Measurements from ENCODE around the gene PRKCE.
"Not testable (repeated sequence)": the region's sequence is repeated elsewhere in the genome, so short reads cannot be mapped to it uniquely, and the experiment has no call there.

The PRKCE gene

GRCh38 chr2:45909171-45909565 lies 257.7 kb downstream of the PRKCE start:
- Histone ChIP-seq H3K36me3 (ENCODE audit: control insufficient read depth, insufficient read depth, low read length) (no peaks in the 10 kb centered on the region), H3K27ac (ENCODE audit: low read depth, low read length, severe bottlenecking) (no peak overlapping the region), H3K9me3 (ENCODE audit: control insufficient read depth, low read length) (no peaks in the 10 kb centered on the region), H3K4me3 (ENCODE audit: extremely low read depth, insufficient read depth, low read length, poor library complexity, severe bottlenecking) (no peak overlapping the region), H3K4me1 (ENCODE audit: control insufficient read depth, insufficient read depth, low read length, poor library complexity, severe bottlenecking) (no peaks in the 10 kb centered on the region)
- WGBS, 2 experiments (ENCODE audit: insufficient coverage in 2 of 2) = no CpG with 5 or more reads among the region's 3 CpGs

GRCh38 chr2:45909677-45910191 lies 258.3 kb downstream of the PRKCE start:
- Histone ChIP-seq H3K4me3 (ENCODE audit: extremely low read depth, insufficient read depth, low read length, poor library complexity, severe bottlenecking) (no peak overlapping the region), H3K36me3 (ENCODE audit: control insufficient read depth, insufficient read depth, low read length) (no peaks in the 10 kb centered on the region), H3K9me3 (ENCODE audit: control insufficient read depth, low read length) (no peaks in the 10 kb centered on the region), H3K4me1 (ENCODE audit: control insufficient read depth, insufficient read depth, low read length, poor library complexity, severe bottlenecking) (no peaks in the 10 kb centered on the region), H3K27ac (ENCODE audit: low read depth, low read length, severe bottlenecking) (no peak overlapping the region)
- WGBS, 2 experiments (ENCODE audit: insufficient coverage in 2 of 2) = 68 to 92% methylated on average over 2 of the region's 5 CpGs

GRCh38 chr2:45910473-45911060 lies 259.1 kb downstream of the PRKCE start:
- Histone ChIP-seq H3K4me1 (ENCODE audit: control insufficient read depth, insufficient read depth, low read length, poor library complexity, severe bottlenecking) (no peaks in the 10 kb centered on the region), H3K36me3 (ENCODE audit: control insufficient read depth, insufficient read depth, low read length) (peaks cover 3% of the 10 kb centered on the region), H3K27ac (ENCODE audit: low read depth, low read length, severe bottlenecking) (no peak overlapping the region), H3K4me3 (ENCODE audit: extremely low read depth, insufficient read depth, low read length, poor library complexity, severe bottlenecking) (no peak overlapping the region), H3K9me3 (ENCODE audit: control insufficient read depth, low read length) (no peaks in the 10 kb centered on the region)
- WGBS, 2 experiments (ENCODE audit: insufficient coverage in 2 of 2) = 93 to 96% methylated on average over 3 to 5 of the region's 7 CpGs

- Histone ChIP-seq H3K27ac (ENCODE audit: low read depth, low read length, severe bottlenecking) (no peak overlapping the region), H3K4me3 (ENCODE audit: extremely low read depth, insufficient read depth, low read length, poor library complexity, severe bottlenecking) (no peak overlapping the region), H3K4me1 (ENCODE audit: control insufficient read depth, insufficient read depth, low read length, poor library complexity, severe bottlenecking) (no peaks in the 10 kb centered on the region), H3K9me3 (ENCODE audit: control insufficient read depth, low read length) (no peaks in the 10 kb centered on the region), H3K36me3 (ENCODE audit: control insufficient read depth, insufficient read depth, low read length) (peaks cover 5% of the 10 kb centered on the region)
- 79 to 100% methylated on average over 1 of the region's 3 CpGs for WGBS, 2 experiments (ENCODE audit: insufficient coverage in 2 of 2)
These were observed 260.1 kb downstream of the PRKCE start for GRCh38 chr2:45911538-45911937.

- Histone ChIP-seq H3K27ac (ENCODE audit: low read depth, low read length, severe bottlenecking) (no peak overlapping the region), H3K4me3 (ENCODE audit: extremely low read depth, insufficient read depth, low read length, poor library complexity, severe bottlenecking) (no peak overlapping the region), H3K9me3 (ENCODE audit: control insufficient read depth, low read length) (no peaks in the 10 kb centered on the region), H3K4me1 (ENCODE audit: control insufficient read depth, insufficient read depth, low read length, poor library complexity, severe bottlenecking) (no peaks in the 10 kb centered on the region), H3K36me3 (ENCODE audit: control insufficient read depth, insufficient read depth, low read length) (peaks cover 5% of the 10 kb centered on the region)
- 82 to 93% methylated on average over 3 of the region's 5 CpGs for WGBS, 2 experiments (ENCODE audit: insufficient coverage in 2 of 2)
These were observed 260.6 kb downstream of the PRKCE start for GRCh38 chr2:45912109-45912508.

- no peaks in the 10 kb centered on the region for H3K4me1 ChIP-seq (ENCODE audit: control insufficient read depth, insufficient read depth, low read length, poor library complexity, severe bottlenecking)
- H3K9me3 ChIP-seq (ENCODE audit: control insufficient read depth, low read length) = no peaks in the 10 kb centered on the region
- H3K27ac ChIP-seq (ENCODE audit: low read depth, low read length, severe bottlenecking) = no peak overlapping the region
- H3K36me3 ChIP-seq (ENCODE audit: control insufficient read depth, insufficient read depth, low read length) = peaks cover 5% of the 10 kb centered on the region
- 88 to 100% methylated on average over 2 of the region's 2 CpGs for WGBS, 2 experiments (ENCODE audit: insufficient coverage in 2 of 2)
- H3K4me3 ChIP-seq (ENCODE audit: extremely low read depth, insufficient read depth, low read length, poor library complexity, severe bottlenecking) = no peak overlapping the region
These were observed 262.1 kb downstream of the PRKCE start for GRCh38 chr2:45913539-45913938.

- no peak overlapping the region for H3K4me3 ChIP-seq (ENCODE audit: extremely low read depth, insufficient read depth, low read length, poor library complexity, severe bottlenecking)
- whole genome bisulfite sequencing, 2 experiments (ENCODE audit: insufficient coverage in 2 of 2) = 90 to 95% methylated on average over 4 of the region's 5 CpGs
- H3K36me3 ChIP-seq (ENCODE audit: control insufficient read depth, insufficient read depth, low read length) = peaks cover 5% of the 10 kb centered on the region
- peaks cover 3% of the 10 kb centered on the region for H3K4me1 ChIP-seq (ENCODE audit: control insufficient read depth, insufficient read depth, low read length, poor library complexity, severe bottlenecking)
- H3K27ac ChIP-seq (ENCODE audit: low read depth, low read length, severe bottlenecking) = no peak overlapping the region
- no peaks in the 10 kb centered on the region for H3K9me3 ChIP-seq (ENCODE audit: control insufficient read depth, low read length)
These were observed 264.0 kb downstream of the PRKCE start for GRCh38 chr2:45915523-45915922.

GRCh38 chr2:45917561-45918176 lies 266.2 kb downstream of the PRKCE start:
- not testable (repeated sequence) for H3K4me1 ChIP-seq (ENCODE audit: control insufficient read depth, insufficient read depth, low read length, poor library complexity, severe bottlenecking); H3K9me3 ChIP-seq (ENCODE audit: control insufficient read depth, low read length); H3K36me3 ChIP-seq (ENCODE audit: control insufficient read depth, insufficient read depth, low read length); H3K27ac ChIP-seq (ENCODE audit: low read depth, low read length, severe bottlenecking); H3K4me3 ChIP-seq (ENCODE audit: extremely low read depth, insufficient read depth, low read length, poor library complexity, severe bottlenecking)
- WGBS, 2 experiments (ENCODE audit: insufficient coverage in 2 of 2) = 97% methylated on average over 31 to 32 of the region's 49 CpGs

GRCh38 chr2:45918463-45919159 lies 267.1 kb downstream of the PRKCE start:
- Histone ChIP-seq H3K36me3 (ENCODE audit: control insufficient read depth, insufficient read depth, low read length) (peaks cover 5% of the 10 kb centered on the region), H3K4me1 (ENCODE audit: control insufficient read depth, insufficient read depth, low read length, poor library complexity, severe bottlenecking) (peaks cover 7% of the 10 kb centered on the region), H3K27ac (ENCODE audit: low read depth, low read length, severe bottlenecking) (no peak overlapping the region), H3K9me3 (ENCODE audit: control insufficient read depth, low read length) (no peaks in the 10 kb centered on the region), H3K4me3 (ENCODE audit: extremely low read depth, insufficient read depth, low read length, poor library complexity, severe bottlenecking) (no peak overlapping the region)
- WGBS, 2 experiments (ENCODE audit: insufficient coverage in 2 of 2) = 93 to 97% methylated on average over 3 of the region's 7 CpGs

- 90 to 97% methylated on average over 5 to 6 of the region's 7 CpGs for WGBS, 2 experiments (ENCODE audit: insufficient coverage in 2 of 2)
- Histone ChIP-seq H3K36me3 (ENCODE audit: control insufficient read depth, insufficient read depth, low read length) (peaks cover 5% of the 10 kb centered on the region), H3K9me3 (ENCODE audit: control insufficient read depth, low read length) (no peaks in the 10 kb centered on the region), H3K27ac (ENCODE audit: low read depth, low read length, severe bottlenecking) (no peak overlapping the region), H3K4me3 (ENCODE audit: extremely low read depth, insufficient read depth, low read length, poor library complexity, severe bottlenecking) (no peak overlapping the region), H3K4me1 (ENCODE audit: control insufficient read depth, insufficient read depth, low read length, poor library complexity, severe bottlenecking) (peaks cover 7% of the 10 kb centered on the region)
These were observed 267.7 kb downstream of the PRKCE start for GRCh38 chr2:45919160-45919650.
